Endothelial cell of umbilical vein (primary cell): ENCODE data around the gene NEURL1B. TPM values are rescaled to one million over a fixed set of nuclear protein-coding genes. Genes with fewer than 3 reads are reported as not detected.

Experiments used
- BruUV-seq: library from RNA; stranded (reverse); fragments of 400-500 nt; replicated peaks from 2 replicates; lab custom pipeline; 2021; lab: Mats Ljungman, UMichigan
- CTCF ChIA-PET: fragments of 300-600, 350-600 bp; sonication (Branson Sonifier 250); formaldehyde crosslinking; loops from one replicate; lab custom pipeline; 2021; ENCODE audit warnings: antibody characterized with exemption, inconsistent platforms; lab: Charles Lee
- POLR2A ChIA-PET: fragments of 300-600, 350-600 bp; sonication (Branson Sonifier 250); formaldehyde crosslinking; loops from one replicate; lab custom pipeline; 2021; ENCODE audit warnings: antibody characterized with exemption, inconsistent platforms; lab: Charles Lee
- DNase-seq: peaks from one replicate; pipeline ENCODE4 v3.0.0-alpha.2; 2011; ENCODE audit warnings: low read depth, low spot score
- FAIRE-seq: peaks from 2 replicates; lab custom pipeline; 2011; peaks lifted over from hg19 to GRCh38; lab: Jason Lieb, UNC
- H2AFZ ChIP-seq: 2 replicates; pipeline ENCODE4 v1.6.0; 2012; ENCODE audit warnings: low read depth, low read length, control low read depth, inconsistent platforms
- H3K27ac ChIP-seq: 2 replicates; pipeline ENCODE4 v1.5.1; 2011; ENCODE audit warnings: low read depth, mild to moderate bottlenecking, control low read depth, low read length, moderate library complexity; ENCODE audit not compliant: insufficient read depth
- H3K27me3 ChIP-seq, 2 experiments: 2 replicates each; pipeline versions ENCODE4 v1.6.0 to v1.6.1; 2011; ENCODE audit warnings: low read length in 2 of 2, mixed read lengths in 1 of 2; ENCODE audit not compliant: control insufficient read depth in 2 of 2, insufficient read depth in 2 of 2
- H3K36me3 ChIP-seq, 2 experiments: 2 replicates in 1 of 2; 3 replicates in 1 of 2; pipeline ENCODE4 v1.5.1; 2011; ENCODE audit warnings: low read length in 2 of 2, mild to moderate bottlenecking in 1 of 2, moderate library complexity in 1 of 2; ENCODE audit not compliant: control insufficient read depth in 2 of 2, insufficient read depth in 2 of 2; ENCODE audit errors: extremely low read depth in 1 of 2
- H3K4me1 ChIP-seq: 3 replicates; pipeline ENCODE4 v1.5.1; 2011; ENCODE audit warnings: mild to moderate bottlenecking, low read length; ENCODE audit not compliant: control insufficient read depth, insufficient read depth; ENCODE audit errors: extremely low read depth
- H3K4me2 ChIP-seq: 2 replicates; pipeline ENCODE4 v1.6.1; 2011; ENCODE audit warnings: low read length, control low read depth, mixed read lengths; ENCODE audit not compliant: insufficient read depth
- H3K4me3 ChIP-seq, 3 experiments: fragments of 200-600 bp in 1 of 3; sonication (generic), shearing (Covaris generic) in 1 of 3; replicated peaks in 1 of 3; 2 replicates each; pipeline ENCODE4 v1.5.1; 2011 to 2016; ENCODE audit warnings: control low read depth in 3 of 3, low read length in 3 of 3, mild to moderate bottlenecking in 2 of 3, inconsistent platforms in 1 of 3, low read depth in 1 of 3, moderate library complexity in 1 of 3; ENCODE audit not compliant: insufficient read depth in 1 of 3
- H3K79me2 ChIP-seq: 2 replicates; pipeline ENCODE4 v1.6.0; 2012; ENCODE audit warnings: low read length, inconsistent platforms; ENCODE audit not compliant: control insufficient read depth, insufficient read depth
- H3K9ac ChIP-seq: replicated peaks from 2 replicates; pipeline ENCODE3; 2011; ENCODE audit warnings: low read length, control low read depth; ENCODE audit not compliant: insufficient read depth; ENCODE audit errors: extremely low read depth
- H3K9me1 ChIP-seq: replicated peaks from 3 replicates; pipeline ENCODE4 v1.6.0; 2011; ENCODE audit warnings: mild to moderate bottlenecking, low read length; ENCODE audit not compliant: control insufficient read depth, insufficient read depth; ENCODE audit errors: extremely low read depth
- H3K9me3 ChIP-seq: replicated peaks from 2 replicates; pipeline ENCODE4 v1.5.1; 2012; ENCODE audit warnings: low read length, inconsistent platforms; ENCODE audit not compliant: control insufficient read depth, insufficient read depth
- H4K20me1 ChIP-seq: replicated peaks from 2 replicates; pipeline ENCODE3; 2011; ENCODE audit warnings: mild to moderate bottlenecking, low read length; ENCODE audit not compliant: control insufficient read depth, insufficient read depth; ENCODE audit errors: extremely low read depth
- EZH2 ChIP-seq: IDR thresholded peaks from 2 replicates; pipeline ENCODE4 v1.6.1; 2012; ENCODE audit warnings: borderline replicate concordance, low read depth, mild to moderate bottlenecking, moderate library complexity, low read length, inconsistent platforms; ENCODE audit not compliant: severe bottlenecking
- FOS ChIP-seq: IDR thresholded peaks from 2 replicates; pipeline ENCODE4 v1.6.1; 2011; ENCODE audit warnings: mild to moderate bottlenecking, low read length, moderate library complexity, borderline replicate concordance; ENCODE audit not compliant: insufficient read depth
- GATA2 ChIP-seq: IDR thresholded peaks from 2 replicates; pipeline ENCODE4 v1.7.0; 2011; ENCODE audit warnings: low read depth, mild to moderate bottlenecking, moderate library complexity, mixed read lengths, low read length; ENCODE audit not compliant: insufficient read length, insufficient read depth
- JUN ChIP-seq: IDR thresholded peaks from 2 replicates; pipeline ENCODE4 v1.6.1; 2011; ENCODE audit warnings: borderline replicate concordance, low read depth; ENCODE audit not compliant: insufficient read length, insufficient read depth
- MAX ChIP-seq: IDR thresholded peaks from 2 replicates; pipeline ENCODE4 v1.6.1; 2011; ENCODE audit not compliant: insufficient read depth, insufficient read length
- MYC ChIP-seq: IDR thresholded peaks from one replicate; pipeline ENCODE4 v1.6.1; 2011; ENCODE audit warnings: mild to moderate bottlenecking, low read depth, low read length
- POLR2A ChIP-seq: IDR thresholded peaks from 2 replicates; pipeline ENCODE4 v1.6.1; 2012; ENCODE audit warnings: low read depth, mild to moderate bottlenecking, control low read depth, low read length
- POLR2AphosphoS5 ChIP-seq: IDR thresholded peaks from 2 replicates; pipeline ENCODE4 v1.6.1; 2012; ENCODE audit warnings: low read depth, mild to moderate bottlenecking, control low read depth, low read length, moderate library complexity; ENCODE audit not compliant: insufficient read depth
- dilution Hi-C: fragments of 300-500 bp; cut with MboI; formaldehyde crosslinking; loops from one replicate; pipeline ENCODE4 v1.15.0; 2019; ENCODE audit warnings: low sequenced_read_pairs; ENCODE audit not compliant: extremely low pct_ligation_motif_present
- intact Hi-C: fragments of 100-400 bp; cut with micrococcal nuclease; formaldehyde crosslinking; loops from one replicate; pipeline ENCODE4 v1.10.0; 2022
- polyA plus RNA-seq, 4 experiments: library from polyadenylated mRNA; depleted of rRNA in 3 of 4; stranded (reverse) in 3 of 4; unstranded in 1 of 4; fragments of >200 nt; gene quantifications; 2 replicates each; pipeline versions ENCODE4 v1.2.1 to v1.2.3, GENCODE V29; 2011 to 2012; ENCODE audit warnings: missing spikeins in 1 of 4
- total RNA-seq: library from RNA; stranded (reverse); gene quantifications from 2 replicates; pipeline ENCODE4 v1.2.3, GENCODE V29; 2021
- TF ChIP-seq, protein P1 (sequence below), 2 donors: IDR thresholded peaks; 1 replicate in 1 of 2; 2 replicates in 1 of 2; pipeline ENCODE4 v1.5.1; 2011; ENCODE audit warnings: low read length in 2 of 2, mild to moderate bottlenecking in 2 of 2, moderate library complexity in 2 of 2, control low read depth in 1 of 2, inconsistent platforms in 1 of 2, low read depth in 1 of 2; ENCODE audit not compliant: insufficient read depth in 1 of 2; ENCODE audit errors: extremely low read depth in 1 of 2

The NEURL1B gene
- total and polyA plus RNA-seq, 2 donors (not counting 3 experiments of a cell fraction or from before 2014, with no cell fraction given): 0.44 to 1.6 TPM

- no peak for TF ChIP-seq MAX
These were observed 90.6 kb downstream of the NEURL1B start for GRCh38 chr5:172731680-172732074.

GRCh38 chr5:172732201-172732865 is 91.3 kb downstream of the NEURL1B start:
- no peaks in the 10 kb centered on the region for H3K36me3 ChIP-seq
- no peaks in the 10 kb centered on the region for H3K79me2 ChIP-seq
- no peaks in the 10 kb centered on the region for H3K9me1 ChIP-seq
- DNase-seq (no peak), FAIRE-seq (no peak)
- ChIA-PET CTCF (interaction anchor here (1.0 to 2.2 kb wide), 5 partner anchors 9 to 179 kb away, joined by 3 to 17 read pairs (median 9); no protein-coding TSS in a partner anchor), POLR2A (no interaction called here)
- H3K9ac ChIP-seq: no peak overlapping the region
- dilution Hi-C loops: no loop called here
- no peak overlapping the region for H2AFZ ChIP-seq
- no peak overlapping the region for H3K4me2 ChIP-seq
- intact Hi-C loops: no loop called here
- H3K4me3 ChIP-seq: no peak overlapping the region
- H3K27me3 ChIP-seq: no peaks in the 10 kb centered on the region
- H4K20me1 ChIP-seq: no peaks in the 10 kb centered on the region
- peaks cover 9% of the 10 kb centered on the region for H3K4me1 ChIP-seq
- H3K27ac ChIP-seq: no peak overlapping the region
- no peak for TF ChIP-seq EZH2
- TF ChIP-seq MYC: no peak
- TF ChIP-seq POLR2AphosphoS5: no peak
- no peak for TF ChIP-seq GATA2
- no peak for TF ChIP-seq FOS
- TF ChIP-seq MAX: no peak
- no peak for TF ChIP-seq JUN
- no peak for TF ChIP-seq POLR2A
- TF ChIP-seq, protein P1, sequence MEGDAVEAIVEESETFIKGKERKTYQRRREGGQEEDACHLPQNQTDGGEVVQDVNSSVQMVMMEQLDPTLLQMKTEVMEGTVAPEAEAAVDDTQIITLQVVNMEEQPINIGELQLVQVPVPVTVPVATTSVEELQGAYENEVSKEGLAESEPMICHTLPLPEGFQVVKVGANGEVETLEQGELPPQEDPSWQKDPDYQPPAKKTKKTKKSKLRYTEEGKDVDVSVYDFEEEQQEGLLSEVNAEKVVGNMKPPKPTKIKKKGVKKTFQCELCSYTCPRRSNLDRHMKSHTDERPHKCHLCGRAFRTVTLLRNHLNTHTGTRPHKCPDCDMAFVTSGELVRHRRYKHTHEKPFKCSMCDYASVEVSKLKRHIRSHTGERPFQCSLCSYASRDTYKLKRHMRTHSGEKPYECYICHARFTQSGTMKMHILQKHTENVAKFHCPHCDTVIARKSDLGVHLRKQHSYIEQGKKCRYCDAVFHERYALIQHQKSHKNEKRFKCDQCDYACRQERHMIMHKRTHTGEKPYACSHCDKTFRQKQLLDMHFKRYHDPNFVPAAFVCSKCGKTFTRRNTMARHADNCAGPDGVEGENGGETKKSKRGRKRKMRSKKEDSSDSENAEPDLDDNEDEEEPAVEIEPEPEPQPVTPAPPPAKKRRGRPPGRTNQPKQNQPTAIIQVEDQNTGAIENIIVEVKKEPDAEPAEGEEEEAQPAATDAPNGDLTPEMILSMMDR (IDR thresholded peaks at IDR 0.05; ENCODE audit: extremely low read depth in 1 of 2, insufficient read depth in 1 of 2, low read depth in 1 of 2, low read length in 2 of 2): no peak
- H3K9me3 ChIP-seq: no peaks in the 10 kb centered on the region
- BruUV-seq: no TSS peak

More at GRCh38 chr5:172731680-172732074, 90.6 kb downstream of the NEURL1B start:
- Histone ChIP-seq H2AFZ (no peak overlapping the region), H3K27me3 (no peaks in the 10 kb centered on the region), H3K9me3 (no peaks in the 10 kb centered on the region), H3K9ac (no peak overlapping the region), H3K36me3 (no peaks in the 10 kb centered on the region), H3K4me1 (peaks cover 9% of the 10 kb centered on the region), H4K20me1 (no peaks in the 10 kb centered on the region), H3K4me3 (no peak overlapping the region), H3K27ac (no peak overlapping the region), H3K79me2 (no peaks in the 10 kb centered on the region), H3K9me1 (no peaks in the 10 kb centered on the region), H3K4me2 (no peak overlapping the region)
- intact Hi-C loops: no loop called here
- no TSS peak for BruUV-seq
- POLR2A ChIA-PET: no interaction called here
- dilution Hi-C loops: no loop called here
- DNase-seq (no peak), FAIRE-seq (no peak)
- CTCF ChIA-PET: interaction anchor here (1.2 kb wide), 1 partner anchor 15 kb away, joined by 5 read pairs; no protein-coding TSS in a partner anchor
